Osteocyte (in vitro differentiated cells): ENCODE data around the gene QSOX1. TPM values are rescaled to one million over a fixed set of nuclear protein-coding genes. Genes with fewer than 3 reads are reported as not detected.
"Not testable (repeated sequence)": the region's sequence is repeated elsewhere in the genome, so short reads cannot be mapped to it uniquely, and the experiment has no call there.

Source experiments
- DNase-seq: peaks from one replicate; pipeline ENCODE4 v3.0.0; 2021; ENCODE audit warnings: mixed read lengths; ENCODE audit not compliant: unreplicated experiment; ENCODE audit errors: extremely low spot score
- H3K27ac Mint-ChIP-seq: one replicate; pipeline ENCODE4 v1.8.0; 2021; ENCODE audit warnings: mild to moderate bottlenecking, mixed read lengths; ENCODE audit not compliant: unreplicated experiment
- H3K27me3 Mint-ChIP-seq: one replicate; pipeline ENCODE4 v1.8.0; 2021; ENCODE audit warnings: mixed read lengths; ENCODE audit not compliant: unreplicated experiment
- H3K36me3 Mint-ChIP-seq: one replicate; pipeline ENCODE4 v1.8.0; 2021; ENCODE audit warnings: mixed read lengths; ENCODE audit not compliant: unreplicated experiment
- H3K4me1 Mint-ChIP-seq: one replicate; pipeline ENCODE4 v1.8.0; 2021; ENCODE audit warnings: mixed read lengths; ENCODE audit not compliant: unreplicated experiment
- H3K4me3 Mint-ChIP-seq: one replicate; pipeline ENCODE4 v1.8.0; 2021; ENCODE audit warnings: mild to moderate bottlenecking, moderate library complexity, mixed read lengths; ENCODE audit not compliant: unreplicated experiment
- H3K9me3 Mint-ChIP-seq: one replicate; pipeline ENCODE4 v1.8.0; 2021; ENCODE audit warnings: mixed read lengths; ENCODE audit not compliant: unreplicated experiment
- total RNA-seq: library from RNA; stranded (reverse); gene quantifications from 2 replicates; pipeline ENCODE4 v1.2.1, GENCODE V29; 2021
- TF ChIP-seq, protein P1 (sequence below): fragments of 200-600 bp; sonication (generic); IDR thresholded peaks from 2 replicates; pipeline ENCODE4 v1.5.0; 2021; ENCODE audit warnings: antibody characterized with exemption, mild to moderate bottlenecking, moderate library complexity

QSOX1 gene
- total RNA-seq, 1 donor from 2014 or later = 152 TPM

DNA sequence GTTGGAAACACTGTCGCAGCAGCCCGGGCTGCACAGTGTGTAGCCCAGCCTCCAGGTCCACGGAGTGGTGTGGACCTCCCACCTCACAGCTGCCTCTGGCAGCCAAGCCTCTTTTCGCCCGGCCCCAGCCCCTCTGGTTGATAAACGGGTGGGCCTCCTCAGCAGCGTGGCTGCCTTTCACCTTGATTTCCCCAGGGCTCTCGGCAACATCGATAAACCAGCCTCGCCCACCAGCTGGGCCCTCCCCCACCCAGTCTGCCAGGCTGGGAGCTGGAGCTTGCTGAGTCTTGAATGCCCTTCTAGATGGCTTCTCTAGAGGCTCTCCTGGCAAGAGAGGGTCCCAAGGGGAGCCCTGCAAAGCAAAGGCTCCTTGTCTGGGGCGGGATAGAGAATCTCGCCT, 44.3 kb downstream of the QSOX1 start:
- Mint-ChIP-seq H3K27ac (no peak overlapping the region), H3K36me3 (peaks cover 5% of the 10 kb centered on the region), H3K4me3 (no peak overlapping the region), H3K9me3 (no peaks in the 10 kb centered on the region), H3K27me3 (no peaks in the 10 kb centered on the region), H3K4me1 (no peaks in the 10 kb centered on the region)
- DNase-seq = no peak
- TF ChIP-seq, protein P1, sequence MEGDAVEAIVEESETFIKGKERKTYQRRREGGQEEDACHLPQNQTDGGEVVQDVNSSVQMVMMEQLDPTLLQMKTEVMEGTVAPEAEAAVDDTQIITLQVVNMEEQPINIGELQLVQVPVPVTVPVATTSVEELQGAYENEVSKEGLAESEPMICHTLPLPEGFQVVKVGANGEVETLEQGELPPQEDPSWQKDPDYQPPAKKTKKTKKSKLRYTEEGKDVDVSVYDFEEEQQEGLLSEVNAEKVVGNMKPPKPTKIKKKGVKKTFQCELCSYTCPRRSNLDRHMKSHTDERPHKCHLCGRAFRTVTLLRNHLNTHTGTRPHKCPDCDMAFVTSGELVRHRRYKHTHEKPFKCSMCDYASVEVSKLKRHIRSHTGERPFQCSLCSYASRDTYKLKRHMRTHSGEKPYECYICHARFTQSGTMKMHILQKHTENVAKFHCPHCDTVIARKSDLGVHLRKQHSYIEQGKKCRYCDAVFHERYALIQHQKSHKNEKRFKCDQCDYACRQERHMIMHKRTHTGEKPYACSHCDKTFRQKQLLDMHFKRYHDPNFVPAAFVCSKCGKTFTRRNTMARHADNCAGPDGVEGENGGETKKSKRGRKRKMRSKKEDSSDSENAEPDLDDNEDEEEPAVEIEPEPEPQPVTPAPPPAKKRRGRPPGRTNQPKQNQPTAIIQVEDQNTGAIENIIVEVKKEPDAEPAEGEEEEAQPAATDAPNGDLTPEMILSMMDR = no peak

- no peak for DNase-seq
- Mint-ChIP-seq H3K27ac (no peak overlapping the region), H3K4me3 (no peak overlapping the region), H3K4me1 (no peaks in the 10 kb centered on the region), H3K36me3 (no peaks in the 10 kb centered on the region), H3K9me3 (no peaks in the 10 kb centered on the region), H3K27me3 (no peaks in the 10 kb centered on the region)
- TF ChIP-seq, protein P1 = no peak
These were observed 47.0 kb downstream of the QSOX1 start for GRCh38 chr1:180201451-180202200.

- not testable (repeated sequence) for H3K27me3 Mint-ChIP-seq, H3K36me3 Mint-ChIP-seq, DNase-seq, H3K4me3 Mint-ChIP-seq, H3K27ac Mint-ChIP-seq, H3K9me3 Mint-ChIP-seq, H3K4me1 Mint-ChIP-seq
These were observed 47.9 kb downstream of the QSOX1 start for GRCh38 chr1:180202588-180202987.

DNA sequence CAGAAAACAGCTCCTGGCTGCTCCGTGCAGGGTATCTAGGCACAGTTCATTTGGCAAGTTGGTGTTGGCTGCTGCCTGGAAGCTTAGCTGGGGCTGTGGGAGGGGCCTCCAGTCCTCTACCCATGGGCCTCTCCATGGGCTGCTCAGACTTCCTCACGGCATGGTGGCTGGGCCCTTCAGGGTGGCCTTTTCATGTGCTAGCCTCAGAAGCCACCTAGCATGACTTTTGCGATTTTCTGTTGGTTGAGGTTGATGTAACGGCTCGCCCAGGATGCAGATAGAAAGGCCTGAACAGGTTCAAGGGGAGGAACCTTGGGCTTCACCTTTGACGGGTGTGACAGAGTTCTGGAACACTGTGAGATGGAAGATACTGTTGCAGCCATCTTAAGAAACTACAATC, 49.6 kb downstream of the QSOX1 start:
- Mint-ChIP-seq H3K36me3 (no peaks in the 10 kb centered on the region), H3K9me3 (no peaks in the 10 kb centered on the region), H3K4me3 (no peak overlapping the region), H3K27me3 (peaks cover 2% of the 10 kb centered on the region), H3K4me1 (no peaks in the 10 kb centered on the region), H3K27ac (no peak overlapping the region)
- no peak for DNase-seq
- TF ChIP-seq, protein P1 = no peak

- TF ChIP-seq, protein P1 = no peak
- H3K27ac Mint-ChIP-seq = no peak overlapping the region
- no peaks in the 10 kb centered on the region for H3K4me1 Mint-ChIP-seq
- H3K9me3 Mint-ChIP-seq = no peaks in the 10 kb centered on the region
- no peak overlapping the region for H3K4me3 Mint-ChIP-seq
- no peak for DNase-seq
- peaks cover 2% of the 10 kb centered on the region for H3K27me3 Mint-ChIP-seq
- no peaks in the 10 kb centered on the region for H3K36me3 Mint-ChIP-seq
These were observed 51.9 kb downstream of the QSOX1 start for GRCh38 chr1:180206581-180206980.
